Karpas-422 (cell line): ENCODE results near the gene NKPD1. TPM values are rescaled to one million over a fixed set of nuclear protein-coding genes. Genes with fewer than 3 reads are reported as not detected.

Experiments used
- DNase-seq: peaks from one replicate; pipeline ENCODE4 v3.0.0-alpha.2; 2015
- H2AFZ ChIP-seq: fragments of 200-600 bp; sonication (generic); 2 replicates; pipeline ENCODE4 v1.6.1; 2014; ENCODE audit warnings: antibody characterized with exemption, low read length, mixed read lengths
- H3K27ac ChIP-seq: fragments of 200-600 bp; sonication (generic); 2 replicates; pipeline ENCODE4 v1.5.1; 2014; ENCODE audit warnings: mild to moderate bottlenecking, low read length, moderate library complexity
- H3K27me3 ChIP-seq: fragments of 200-600 bp; sonication (generic); 2 replicates; pipeline ENCODE4 v1.6.1; 2014; ENCODE audit warnings: low read length, mixed read lengths
- H3K36me3 ChIP-seq: fragments of 200-600 bp; sonication (generic); 2 replicates; pipeline ENCODE4 v1.6.1; 2014; ENCODE audit warnings: low read length, mixed read lengths; ENCODE audit not compliant: insufficient read depth
- H3K4me1 ChIP-seq: fragments of 200-600 bp; sonication (generic); 2 replicates; pipeline ENCODE4 v1.6.1; 2014; ENCODE audit warnings: mild to moderate bottlenecking, low read length, mixed read lengths
- H3K4me2 ChIP-seq: fragments of 200-600 bp; sonication (generic); 2 replicates; pipeline ENCODE4 v1.6.1; 2014; ENCODE audit warnings: low read length, low read depth, mild to moderate bottlenecking; ENCODE audit not compliant: poor library complexity, severe bottlenecking
- H3K4me3 ChIP-seq: fragments of 200-600 bp; sonication (generic); 2 replicates; pipeline ENCODE4 v1.5.1; 2014; ENCODE audit warnings: mild to moderate bottlenecking, antibody characterized with exemption, low read length, mixed read lengths
- H3K79me2 ChIP-seq: fragments of 200-600 bp; sonication (generic); 2 replicates; pipeline ENCODE4 v1.6.1; 2014; ENCODE audit warnings: mild to moderate bottlenecking, low read length, mixed read lengths
- H3K9ac ChIP-seq: fragments of 200-600 bp; sonication (generic); 2 replicates; pipeline ENCODE4 v1.6.0; 2014; ENCODE audit warnings: low read length
- H3K9me2 ChIP-seq: fragments of 200-600 bp; sonication (generic), shearing (Covaris generic); replicated peaks from 2 replicates; pipeline ENCODE4 v1.6.0; 2014; ENCODE audit warnings: mild to moderate bottlenecking, low read length, moderate library complexity; ENCODE audit not compliant: insufficient read depth
- H3K9me3 ChIP-seq: fragments of 300-700, 200-600 bp; sonication (generic); 2 replicates; pipeline ENCODE4 v1.6.1; 2014; ENCODE audit warnings: low read length, mixed read lengths
- H4K20me1 ChIP-seq: fragments of 200-600 bp; sonication (generic); 2 replicates; pipeline ENCODE4 v1.6.1; 2014; ENCODE audit warnings: mild to moderate bottlenecking, antibody characterized with exemption, low read length, low read depth; ENCODE audit not compliant: insufficient read depth
- total RNA-seq: library from RNA; depleted of rRNA; stranded (reverse); fragments of >200 nt; shearing (Covaris generic); gene quantifications from 2 replicates; pipeline ENCODE4 v1.2.3, GENCODE V29; 2014; ENCODE audit warnings: low replicate concordance

NKPD1 gene
- total RNA-seq, 1 experiment from 2014 or later, result not detected

DNA sequence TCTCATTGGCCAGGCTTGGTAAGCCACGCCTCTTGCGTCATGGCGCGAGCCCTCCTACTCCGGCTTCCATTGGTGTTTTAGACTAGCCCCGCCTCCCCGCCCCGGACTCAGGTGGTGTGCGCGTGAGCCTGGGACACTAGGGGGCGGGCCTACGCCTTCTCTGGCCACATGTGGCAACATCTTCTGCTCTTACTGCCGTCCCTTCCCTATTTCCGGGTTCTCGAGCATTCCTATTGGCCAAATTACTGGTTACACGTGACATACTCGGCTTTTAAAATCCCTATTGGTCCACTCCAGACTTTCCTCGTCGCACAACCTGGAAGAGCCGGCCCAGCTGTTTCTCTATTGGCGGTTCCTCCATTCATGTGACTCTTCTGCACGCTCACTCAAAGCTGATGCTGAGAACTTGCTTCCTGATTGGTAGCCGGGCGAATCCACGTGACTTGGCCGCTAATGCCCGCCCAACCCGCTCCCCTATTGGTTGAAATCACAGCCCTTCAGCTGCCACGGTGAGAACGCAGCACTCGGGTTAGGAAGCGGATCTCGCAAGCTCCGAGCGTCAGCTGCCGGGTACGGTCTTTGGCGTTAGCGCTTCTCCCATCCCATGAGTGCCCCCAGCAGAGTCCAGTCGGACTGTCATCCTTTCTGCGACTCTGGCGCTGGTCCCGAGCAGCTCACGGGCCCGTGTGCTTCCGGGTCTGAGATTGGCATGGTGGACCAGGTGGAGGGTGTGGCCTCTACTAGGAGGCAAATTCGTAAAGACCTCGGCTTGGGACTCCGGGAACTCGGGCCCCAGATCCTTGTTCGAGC, 17.7 kb upstream of the NKPD1 start, which contains the start of gene BLOC1S3:
TSS of gene BLOC1S3 (plus strand) at position 523 of the 810 bp plus-strand sequence. CDS start 513 bp downstream, outside the sequence.
- Histone ChIP-seq H3K9me3 (no peaks in the 10 kb centered on the region), H3K9ac (peak within 1 kb of the TSS; percentile 82), H3K27ac (peak within 1 kb of the TSS; percentile 59), H3K79me2 (peaks cover 19% of the 10 kb centered on the region), H3K9me2 (no peaks in the 10 kb centered on the region), H2AFZ (peak within 1 kb of the TSS; percentile 79), H3K4me3 (peak within 1 kb of the TSS; percentile 95), H3K36me3 (no peaks in the 10 kb centered on the region), H3K27me3 (no peaks in the 10 kb centered on the region), H3K4me1 (peaks cover 21% of the 10 kb centered on the region), H4K20me1 (peaks cover 9% of the 10 kb centered on the region; the same call in 1 of the 2 replicates), H3K4me2 (peak within 1 kb of the TSS; percentile 94)
- peak; percentile 100 for DNase-seq

DNA sequence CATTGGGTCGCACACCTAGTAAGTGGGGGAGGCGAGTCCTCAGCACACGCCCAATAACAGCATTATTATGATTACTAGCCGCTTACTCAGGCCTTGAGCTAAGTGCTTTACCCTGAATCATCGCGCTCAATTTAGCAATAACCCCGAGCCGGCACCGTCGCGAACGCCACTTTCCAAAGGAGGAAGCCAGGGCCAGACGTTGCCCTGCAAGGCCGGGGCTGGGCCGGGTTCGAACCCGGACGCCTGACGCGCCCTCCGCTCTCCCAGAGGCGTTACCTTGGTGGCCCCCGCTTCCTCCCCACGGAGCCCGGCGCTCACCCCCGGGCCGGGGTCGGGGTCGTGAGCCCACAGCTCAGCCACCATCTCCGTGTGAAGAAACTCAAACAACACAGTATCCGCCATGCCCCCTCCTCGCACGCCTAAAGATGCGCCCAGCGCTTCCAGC, 17.1 kb upstream of the NKPD1 start, which contains the start of gene TRAPPC6A:
TSS of gene TRAPPC6A (minus strand) at position 421 of the 445 bp plus-strand sequence. CDS start at position 402, 19 bp downstream.
- Histone ChIP-seq H3K79me2 (peaks cover 19% of the 10 kb centered on the region), H3K4me1 (peaks cover 21% of the 10 kb centered on the region), H3K4me3 (peak within 1 kb of the TSS; percentile 95)

DNA sequence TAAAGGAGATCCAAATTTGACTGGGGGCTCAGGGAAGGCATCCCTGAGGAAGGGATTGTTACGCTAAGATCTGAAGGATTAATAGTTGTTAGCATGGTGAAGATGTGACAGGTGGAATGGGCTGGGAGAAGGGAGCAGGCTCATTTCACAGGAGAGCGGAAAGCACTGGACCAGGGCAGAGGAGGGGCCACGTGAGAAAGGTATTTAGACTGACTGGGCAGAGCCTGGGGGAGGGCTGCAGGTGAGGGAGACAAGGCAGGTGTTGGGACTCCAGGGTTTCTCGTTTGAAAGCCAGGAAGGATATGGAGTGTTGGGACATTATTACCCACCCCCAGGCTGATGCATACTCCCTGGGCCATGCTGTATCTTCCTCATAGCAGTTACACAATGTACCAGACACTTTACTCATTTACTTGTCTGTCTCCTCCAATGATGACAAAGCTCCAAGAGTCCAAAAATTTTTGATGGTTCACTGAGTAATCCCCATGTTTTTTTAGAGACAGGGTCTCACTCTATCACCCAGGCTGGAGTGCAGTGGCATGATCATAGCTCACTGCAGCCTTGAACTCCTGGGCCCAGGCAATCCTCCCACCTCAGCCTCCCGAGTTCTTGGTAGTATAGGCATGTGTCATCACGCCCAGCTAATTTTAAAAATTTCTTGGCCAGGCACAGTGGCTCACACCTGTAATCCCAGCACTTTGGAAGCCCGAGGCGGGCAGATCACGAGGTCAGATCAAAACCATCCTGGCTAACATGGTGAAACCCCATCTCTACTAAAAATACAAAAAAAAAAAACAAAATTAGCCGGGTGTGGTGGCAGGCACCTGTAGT, 14.9 kb upstream of the NKPD1 start:
- Histone ChIP-seq H3K4me2 (no peak overlapping the region), H3K4me1 (peaks cover 21% of the 10 kb centered on the region), H3K9ac (no peak overlapping the region), H3K79me2 (peaks cover 19% of the 10 kb centered on the region), H3K36me3 (no peaks in the 10 kb centered on the region), H3K9me2 (no peaks in the 10 kb centered on the region), H3K27me3 (no peaks in the 10 kb centered on the region), H2AFZ (no peak overlapping the region), H4K20me1 (peaks cover 12% of the 10 kb centered on the region; the same call in 1 of the 2 replicates), H3K4me3 (no peak overlapping the region), H3K27ac (no peak overlapping the region), H3K9me3 (no peaks in the 10 kb centered on the region)
- DNase-seq, result no peak

More for the DNA sequence above, 17.1 kb upstream of the NKPD1 start, which contains the start of gene TRAPPC6A:
- no peak for DNase-seq
- Histone ChIP-seq H4K20me1 (peaks cover 9% of the 10 kb centered on the region; the same call in 1 of the 2 replicates), H3K9me2 (no peaks in the 10 kb centered on the region), H3K9me3 (no peaks in the 10 kb centered on the region), H3K4me2 (peak within 1 kb of the TSS; percentile 94), H2AFZ (peak within 1 kb of the TSS; percentile 79), H3K9ac (peak within 1 kb of the TSS; percentile 82), H3K27ac (peak within 1 kb of the TSS; percentile 59), H3K36me3 (no peaks in the 10 kb centered on the region), H3K27me3 (no peaks in the 10 kb centered on the region)

DNA sequence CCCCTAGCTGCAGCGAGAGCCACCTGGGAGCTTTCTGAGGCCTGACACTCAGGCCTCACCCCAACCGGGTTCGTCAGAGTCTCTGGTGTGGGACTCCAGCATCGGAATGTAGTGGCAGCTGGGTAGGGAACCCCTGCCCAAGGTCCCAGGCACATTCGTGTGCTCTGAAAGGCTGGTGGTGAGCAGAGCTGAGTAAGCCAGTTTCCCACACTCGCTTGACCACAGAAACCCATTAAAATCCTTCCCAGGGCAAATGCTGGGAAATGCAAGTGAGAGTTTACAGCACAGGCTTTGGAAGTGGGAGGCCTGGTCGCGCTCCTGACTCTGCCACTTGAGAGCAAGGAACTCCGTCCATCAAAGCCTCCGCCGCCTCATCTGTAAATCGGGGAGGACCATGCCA, 13.0 kb upstream of the NKPD1 start:
- no peaks in the 10 kb centered on the region for H3K27me3 ChIP-seq
- H2AFZ ChIP-seq, result no peak overlapping the region
- no peak overlapping the region for H3K27ac ChIP-seq
- peaks cover 8% of the 10 kb centered on the region for H3K4me1 ChIP-seq
- H4K20me1 ChIP-seq, result peaks cover 18% of the 10 kb centered on the region; the same call in 1 of the 2 replicates
- no peaks in the 10 kb centered on the region for H3K9me3 ChIP-seq
- H3K4me3 ChIP-seq, result no peak overlapping the region
- H3K36me3 ChIP-seq, result no peaks in the 10 kb centered on the region
- no peak overlapping the region for H3K4me2 ChIP-seq
- peaks cover 10% of the 10 kb centered on the region for H3K79me2 ChIP-seq
- no peak overlapping the region for H3K9ac ChIP-seq
- no peaks in the 10 kb centered on the region for H3K9me2 ChIP-seq
- DNase-seq, result no peak

DNA sequence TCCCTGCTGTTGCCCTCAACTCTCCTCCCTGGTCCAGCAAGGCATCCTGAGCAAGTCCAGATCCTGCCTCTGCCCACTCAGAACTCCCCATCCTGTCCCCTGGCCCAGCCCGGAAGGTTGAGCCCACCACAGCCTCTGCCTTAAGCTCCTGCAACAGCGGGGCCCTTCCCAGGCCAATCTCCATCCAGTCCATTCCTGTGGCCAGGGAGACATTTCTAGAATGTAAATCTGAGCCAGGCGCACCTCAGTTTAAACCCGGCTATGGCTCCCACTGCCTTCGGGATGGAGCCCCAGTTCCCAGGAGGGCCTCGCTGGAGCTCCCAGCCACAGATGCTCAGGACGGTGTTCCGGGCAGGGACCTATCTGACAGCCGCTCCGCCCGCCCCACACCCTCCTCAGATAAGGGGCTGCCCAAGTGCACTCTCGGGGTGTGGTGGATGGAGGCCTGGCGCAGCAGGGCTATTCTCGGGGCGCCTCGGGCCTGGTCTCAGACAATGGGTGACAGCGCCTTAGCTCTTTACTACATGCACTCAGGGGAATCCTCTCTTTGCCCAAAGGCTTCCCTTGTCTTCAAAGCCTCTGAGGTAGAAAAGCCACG, 11.9 kb upstream of the NKPD1 start:
- Histone ChIP-seq H3K4me1 (peaks cover 8% of the 10 kb centered on the region), H3K4me2 (no peak overlapping the region), H3K9me2 (no peaks in the 10 kb centered on the region), H3K79me2 (peaks cover 9% of the 10 kb centered on the region), H4K20me1 (peaks cover 18% of the 10 kb centered on the region; the same call in 1 of the 2 replicates), H2AFZ (no peak overlapping the region), H3K27me3 (no peaks in the 10 kb centered on the region), H3K9me3 (no peaks in the 10 kb centered on the region), H3K9ac (no peak overlapping the region), H3K4me3 (no peak overlapping the region), H3K27ac (no peak overlapping the region), H3K36me3 (no peaks in the 10 kb centered on the region)
- DNase-seq, result no peak

DNA sequence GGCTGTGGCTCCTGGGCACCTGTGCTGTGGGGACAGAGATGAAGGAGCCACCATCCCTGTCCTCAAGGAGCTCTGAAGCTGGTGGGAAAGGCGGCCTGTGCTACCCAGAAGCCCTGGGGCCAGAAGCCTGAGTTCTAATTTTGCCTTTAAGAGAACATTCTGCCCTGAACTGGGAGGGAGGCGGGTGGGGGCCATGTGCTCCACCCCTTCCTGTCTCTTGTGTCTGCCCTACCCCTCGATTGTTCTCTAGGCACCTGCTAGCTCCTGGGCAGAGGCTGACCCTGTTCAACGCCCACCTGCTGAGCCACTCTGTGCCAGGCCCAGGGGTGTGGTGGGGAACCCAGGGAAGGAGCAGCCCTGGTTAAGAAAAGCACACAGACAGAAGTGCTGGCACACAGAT, 11.4 kb upstream of the NKPD1 start:
- Histone ChIP-seq H3K27ac (no peak overlapping the region), H3K4me1 (peaks cover 4% of the 10 kb centered on the region), H3K4me3 (no peak overlapping the region), H3K79me2 (peaks cover 3% of the 10 kb centered on the region; the same call in 1 of the 2 replicates), H4K20me1 (peaks cover 18% of the 10 kb centered on the region; the same call in 1 of the 2 replicates), H3K27me3 (no peaks in the 10 kb centered on the region), H3K9ac (no peak overlapping the region), H3K36me3 (no peaks in the 10 kb centered on the region), H2AFZ (no peak overlapping the region), H3K9me3 (no peaks in the 10 kb centered on the region), H3K4me2 (no peak overlapping the region), H3K9me2 (no peaks in the 10 kb centered on the region)
- no peak for DNase-seq

DNA sequence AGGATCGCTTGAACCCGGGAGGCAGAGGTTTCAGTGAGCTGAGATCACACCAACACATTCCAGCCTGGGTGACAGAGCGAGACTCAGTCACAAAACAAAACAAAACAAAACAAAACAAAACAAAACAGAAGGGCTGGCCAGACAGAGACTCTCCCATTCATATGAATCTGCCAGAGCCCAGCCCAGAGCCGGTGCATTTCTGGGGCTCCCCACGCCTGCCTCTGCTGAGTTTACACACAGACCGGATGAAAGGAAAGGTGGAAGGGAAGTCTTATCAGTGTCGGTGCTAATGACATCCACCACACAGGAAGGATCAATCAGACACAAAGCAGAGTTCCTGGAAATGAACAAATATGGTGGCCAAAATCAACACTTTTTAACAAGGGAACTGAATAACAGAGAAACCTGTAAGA, 10.4 kb upstream of the NKPD1 start:
- Histone ChIP-seq H3K79me2 (no peaks in the 10 kb centered on the region), H3K27ac (no peak overlapping the region), H2AFZ (no peak overlapping the region), H3K4me3 (no peak overlapping the region), H3K4me2 (no peak overlapping the region), H3K4me1 (no peaks in the 10 kb centered on the region), H4K20me1 (peaks cover 18% of the 10 kb centered on the region; the same call in 1 of the 2 replicates), H3K9me3 (no peaks in the 10 kb centered on the region), H3K27me3 (no peaks in the 10 kb centered on the region), H3K9me2 (no peaks in the 10 kb centered on the region), H3K9ac (no peak overlapping the region), H3K36me3 (no peaks in the 10 kb centered on the region)
- DNase-seq, result no peak
